ENCODE results near the gene KCNQ1.

DNA sequence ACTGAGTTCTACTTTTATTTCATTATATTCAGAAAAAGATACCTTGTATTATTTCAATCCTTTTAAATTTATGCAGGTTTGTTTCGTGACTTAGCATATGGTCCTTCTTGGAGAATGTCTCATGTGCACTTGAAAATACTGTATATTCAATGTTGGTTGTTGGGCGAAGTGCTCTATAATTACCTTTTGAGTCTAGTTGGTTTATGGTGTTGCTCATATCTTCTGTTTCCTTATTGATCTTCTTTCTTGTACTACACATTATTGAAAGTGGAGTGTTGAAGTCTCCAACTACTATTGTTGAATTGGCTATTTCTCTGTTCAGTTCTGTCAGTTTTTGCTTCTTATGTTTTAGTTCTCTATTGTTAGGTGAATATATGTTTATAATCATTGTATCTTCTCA lies 164.5 kb downstream of the KCNQ1 start:
- no peak for TF ChIP-seq EZH2 (IDR thresholded peaks at IDR 0.05; ENCODE audit: borderline replicate concordance, low read depth, low read length, severe bottlenecking)
- TF ChIP-seq, protein P1, sequence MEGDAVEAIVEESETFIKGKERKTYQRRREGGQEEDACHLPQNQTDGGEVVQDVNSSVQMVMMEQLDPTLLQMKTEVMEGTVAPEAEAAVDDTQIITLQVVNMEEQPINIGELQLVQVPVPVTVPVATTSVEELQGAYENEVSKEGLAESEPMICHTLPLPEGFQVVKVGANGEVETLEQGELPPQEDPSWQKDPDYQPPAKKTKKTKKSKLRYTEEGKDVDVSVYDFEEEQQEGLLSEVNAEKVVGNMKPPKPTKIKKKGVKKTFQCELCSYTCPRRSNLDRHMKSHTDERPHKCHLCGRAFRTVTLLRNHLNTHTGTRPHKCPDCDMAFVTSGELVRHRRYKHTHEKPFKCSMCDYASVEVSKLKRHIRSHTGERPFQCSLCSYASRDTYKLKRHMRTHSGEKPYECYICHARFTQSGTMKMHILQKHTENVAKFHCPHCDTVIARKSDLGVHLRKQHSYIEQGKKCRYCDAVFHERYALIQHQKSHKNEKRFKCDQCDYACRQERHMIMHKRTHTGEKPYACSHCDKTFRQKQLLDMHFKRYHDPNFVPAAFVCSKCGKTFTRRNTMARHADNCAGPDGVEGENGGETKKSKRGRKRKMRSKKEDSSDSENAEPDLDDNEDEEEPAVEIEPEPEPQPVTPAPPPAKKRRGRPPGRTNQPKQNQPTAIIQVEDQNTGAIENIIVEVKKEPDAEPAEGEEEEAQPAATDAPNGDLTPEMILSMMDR (IDR thresholded peaks at IDR 0.05; ENCODE audit: borderline replicate concordance, extremely low read depth, low read length, poor library complexity, severe bottlenecking), result no peak
